Ishikawa (cell line): ENCODE measurements around the gene PACSIN3.

Experiments used
- NFIC ChIP-seq: IDR thresholded peaks from 2 replicates; pipeline ENCODE4 v1.6.1; 2012
- TAF1 ChIP-seq: IDR thresholded peaks from 2 replicates; pipeline ENCODE4 v1.6.1; 2012; ENCODE audit warnings: low read depth, mild to moderate bottlenecking

GRCh38 chr11:47156333-47156732 lies 29.9 kb downstream of the PACSIN3 start:
- TF ChIP-seq NFIC = 0 out of 2 replicates have a peak, but pooled peaks have one; percentile 17
- TF ChIP-seq TAF1 = no peak
